Panc1 (cell line): ENCODE data around the gene TMEM132C. TPM values are rescaled to one million over a fixed set of nuclear protein-coding genes. Genes with fewer than 3 reads are reported as not detected.

Experiments used
- ATAC-seq: fragments of 200-7000 bp; cut with Tn5 transposase; 2 replicates; pipeline ENCODE4 v1.9.1; 2020; ENCODE audit warnings: mild to moderate bottlenecking, moderate library complexity
- BruUV-seq: library from RNA; stranded (reverse); fragments of 400-500 nt; replicated peaks from 2 replicates; lab custom pipeline; 2021; lab: Mats Ljungman, UMichigan
- CTCF ChIA-PET: fragments of 300-600 bp; sonication (Branson Sonifier 250); formaldehyde crosslinking; loops from one replicate; lab custom pipeline; 2022; ENCODE audit warnings: antibody characterized with exemption; lab: Charles Lee
- POLR2A ChIA-PET: fragments of 300-600 bp; sonication (Branson Sonifier 250); formaldehyde crosslinking; loops from one replicate; lab custom pipeline; 2022; ENCODE audit warnings: antibody characterized with exemption; lab: Charles Lee
- DNase-seq: peaks from one replicate; pipeline ENCODE4 v3.0.0-alpha.2; 2010; ENCODE audit warnings: low read depth, low spot score
- H3K27ac ChIP-seq: 2 replicates; pipeline ENCODE4 v1.5.1; 2011; ENCODE audit warnings: mild to moderate bottlenecking, low read length, inconsistent platforms
- H3K27me3 ChIP-seq: fragments of 200-500 bp; sonication (Bioruptor generic); 2 replicates; pipeline ENCODE4 v1.6.0; 2014; ENCODE audit warnings: low read length, inconsistent platforms; ENCODE audit not compliant: control insufficient read depth, insufficient read depth
- H3K36me3 ChIP-seq: fragments of 200-500 bp; sonication (Bioruptor generic); 2 replicates; pipeline ENCODE4 v1.5.1; 2014; ENCODE audit warnings: inconsistent platforms, mild to moderate bottlenecking, low read length, moderate library complexity; ENCODE audit not compliant: control insufficient read depth, insufficient read depth
- H3K4me1 ChIP-seq: 2 replicates; pipeline ENCODE4 v1.5.1; 2011; ENCODE audit warnings: inconsistent platforms, mild to moderate bottlenecking, low read length, moderate library complexity; ENCODE audit not compliant: control insufficient read depth, insufficient read depth
- H3K4me3 ChIP-seq, 2 experiments: 2 replicates each; pipeline ENCODE4 v1.5.1; 2011 to 2012; ENCODE audit warnings: low read depth in 2 of 2, low read length in 2 of 2, mild to moderate bottlenecking in 2 of 2, inconsistent platforms in 1 of 2, moderate library complexity in 1 of 2
- H3K9me3 ChIP-seq: fragments of 200-500 bp; sonication (Bioruptor generic); 2 replicates; pipeline ENCODE4 v1.5.1; 2014; ENCODE audit warnings: low read depth, mild to moderate bottlenecking, inconsistent platforms, low read length, moderate library complexity; ENCODE audit not compliant: control insufficient read depth, insufficient read depth
- CTCF ChIP-seq: fragments of 450-650 bp; IDR thresholded peaks from 2 replicates; pipeline ENCODE4 v1.5.1; 2017; ENCODE audit warnings: mild to moderate bottlenecking
- POLR2AphosphoS5 ChIP-seq: IDR thresholded peaks from 2 replicates; pipeline ENCODE4 v1.6.1; 2012; ENCODE audit warnings: mild to moderate bottlenecking, low read depth, low read length, moderate library complexity
- SIN3A ChIP-seq: IDR thresholded peaks from 2 replicates; pipeline ENCODE4 v1.6.1; 2012; ENCODE audit warnings: low read depth, mild to moderate bottlenecking, low read length, moderate library complexity, borderline replicate concordance; ENCODE audit not compliant: insufficient read depth
- TCF7L2 ChIP-seq: IDR thresholded peaks from 2 replicates; pipeline ENCODE4 v1.6.1; 2011; ENCODE audit warnings: mild to moderate bottlenecking, low read depth, low read length, inconsistent platforms
- in situ Hi-C: cut with HindIII; loops from 2 replicates; pipeline ENCODE4 v1.10.0; 2016; ENCODE audit warnings: low sequenced_read_pairs, low pct_unique_long_range_greater_than_20kb
- intact Hi-C: fragments of 100-400 bp; cut with micrococcal nuclease; formaldehyde crosslinking; loops from one replicate; pipeline ENCODE4 v1.10.0; 2022; ENCODE audit not compliant: unreplicated experiment
- total RNA-seq: library from RNA; stranded (reverse); gene quantifications from one replicate; pipeline ENCODE4 v1.2.1, GENCODE V29; 2021; ENCODE audit not compliant: unreplicated experiment
- TF ChIP-seq, protein P1 (sequence below), 2 experiments: IDR thresholded peaks; 2 replicates each; pipeline ENCODE4 v1.6.1; 2011 to 2012; ENCODE audit warnings: low read depth in 2 of 2, control low read depth in 1 of 2, low read length in 1 of 2, mild to moderate bottlenecking in 1 of 2, moderate library complexity in 1 of 2; ENCODE audit not compliant: insufficient read depth in 1 of 2

Gene TMEM132C
- total RNA-seq, 1 experiment from 2014 or later, result not detected

DNA sequence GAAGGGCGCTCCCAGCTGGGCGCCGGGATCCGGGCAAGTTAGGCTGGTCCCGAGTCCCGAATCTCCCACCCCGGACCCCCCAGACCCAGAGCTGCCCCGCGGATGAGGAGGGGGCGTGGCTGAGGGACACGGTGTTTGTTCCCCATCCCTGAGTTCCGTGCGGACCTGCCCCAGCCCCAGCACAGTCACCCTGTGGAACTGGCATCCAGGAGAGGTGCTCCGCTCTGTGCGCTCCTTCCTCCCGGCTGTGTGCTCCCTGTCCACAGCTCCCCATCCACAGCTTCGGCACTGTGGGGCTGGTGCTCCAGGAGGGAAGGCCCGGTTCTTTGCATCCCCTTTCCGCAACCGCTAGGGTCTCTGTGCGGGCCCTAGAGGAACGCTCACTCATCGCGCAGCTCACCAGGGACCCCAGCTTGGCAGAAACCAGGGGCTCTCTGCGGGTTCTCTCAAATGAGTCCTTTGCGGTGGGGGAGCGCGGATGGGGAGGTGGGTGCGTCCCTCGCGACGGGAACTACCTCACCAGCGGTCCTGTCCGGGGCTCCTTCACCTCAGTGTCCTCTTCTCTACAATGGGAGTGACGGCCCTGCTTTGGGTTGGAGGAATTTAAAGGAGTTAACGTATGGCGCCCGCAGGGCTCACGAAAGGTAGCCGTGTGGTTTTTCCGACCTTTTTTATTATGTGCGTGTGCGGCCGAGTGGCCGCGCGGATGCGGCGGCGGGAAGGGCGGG, 845 bp downstream of the TMEM132C start:
- H3K9me3 ChIP-seq, result no peaks in the 10 kb centered on the region
- H3K27me3 ChIP-seq, result no peaks in the 10 kb centered on the region
- no peak for ATAC-seq
- no peaks in the 10 kb centered on the region for H3K4me1 ChIP-seq
- H3K27ac ChIP-seq, result no peak overlapping the region
- POLR2A ChIA-PET, result no interaction called here
- TF ChIP-seq CTCF (no peak), TCF7L2 (no peak), POLR2AphosphoS5 (no peak), SIN3A (no peak)
- TF ChIP-seq, protein P1, sequence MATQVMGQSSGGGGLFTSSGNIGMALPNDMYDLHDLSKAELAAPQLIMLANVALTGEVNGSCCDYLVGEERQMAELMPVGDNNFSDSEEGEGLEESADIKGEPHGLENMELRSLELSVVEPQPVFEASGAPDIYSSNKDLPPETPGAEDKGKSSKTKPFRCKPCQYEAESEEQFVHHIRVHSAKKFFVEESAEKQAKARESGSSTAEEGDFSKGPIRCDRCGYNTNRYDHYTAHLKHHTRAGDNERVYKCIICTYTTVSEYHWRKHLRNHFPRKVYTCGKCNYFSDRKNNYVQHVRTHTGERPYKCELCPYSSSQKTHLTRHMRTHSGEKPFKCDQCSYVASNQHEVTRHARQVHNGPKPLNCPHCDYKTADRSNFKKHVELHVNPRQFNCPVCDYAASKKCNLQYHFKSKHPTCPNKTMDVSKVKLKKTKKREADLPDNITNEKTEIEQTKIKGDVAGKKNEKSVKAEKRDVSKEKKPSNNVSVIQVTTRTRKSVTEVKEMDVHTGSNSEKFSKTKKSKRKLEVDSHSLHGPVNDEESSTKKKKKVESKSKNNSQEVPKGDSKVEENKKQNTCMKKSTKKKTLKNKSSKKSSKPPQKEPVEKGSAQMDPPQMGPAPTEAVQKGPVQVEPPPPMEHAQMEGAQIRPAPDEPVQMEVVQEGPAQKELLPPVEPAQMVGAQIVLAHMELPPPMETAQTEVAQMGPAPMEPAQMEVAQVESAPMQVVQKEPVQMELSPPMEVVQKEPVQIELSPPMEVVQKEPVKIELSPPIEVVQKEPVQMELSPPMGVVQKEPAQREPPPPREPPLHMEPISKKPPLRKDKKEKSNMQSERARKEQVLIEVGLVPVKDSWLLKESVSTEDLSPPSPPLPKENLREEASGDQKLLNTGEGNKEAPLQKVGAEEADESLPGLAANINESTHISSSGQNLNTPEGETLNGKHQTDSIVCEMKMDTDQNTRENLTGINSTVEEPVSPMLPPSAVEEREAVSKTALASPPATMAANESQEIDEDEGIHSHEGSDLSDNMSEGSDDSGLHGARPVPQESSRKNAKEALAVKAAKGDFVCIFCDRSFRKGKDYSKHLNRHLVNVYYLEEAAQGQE (IDR thresholded peaks at IDR 0.05; ENCODE audit: insufficient read depth in 1 of 2, low read depth in 2 of 2, low read length in 1 of 2), result no peak
- intact Hi-C loops, result no loop called here
- no peak overlapping the region for H3K4me3 ChIP-seq
- no peaks in the 10 kb centered on the region for H3K36me3 ChIP-seq
- DNase-seq, result no peak
- no TSS peak for BruUV-seq
- CTCF ChIA-PET, result no interaction called here
- in situ Hi-C loops, result no loop called here

GRCh38 chr12:128268379-128268995, 1.5 kb downstream of the TMEM132C start:
- Histone ChIP-seq H3K9me3 (no peaks in the 10 kb centered on the region; the same call in 1 of the 2 replicates), H3K36me3 (no peaks in the 10 kb centered on the region), H3K27me3 (no peaks in the 10 kb centered on the region), H3K27ac (no peak overlapping the region), H3K4me1 (no peaks in the 10 kb centered on the region), H3K4me3 (no peak overlapping the region)
- BruUV-seq, result no TSS peak
- intact Hi-C loops, result no loop called here
- TF ChIP-seq SIN3A (no peak), TCF7L2 (no peak), POLR2AphosphoS5 (no peak), CTCF (no peak)
- TF ChIP-seq, protein P1 (IDR thresholded peaks at IDR 0.05; ENCODE audit: insufficient read depth in 1 of 2, low read depth in 2 of 2, low read length in 1 of 2), result no peak
- ChIA-PET POLR2A (no interaction called here), CTCF (no interaction called here)
- in situ Hi-C loops, result no loop called here
- ATAC-seq (no peak), DNase-seq (no peak)
